Right cardiac atrium (tissue), 5 donors: Measurements from ENCODE around the gene ELOVL6. TPM values are rescaled to one million over a fixed set of nuclear protein-coding genes. Genes with fewer than 3 reads are reported as not detected.

Experiments
- ATAC-seq, 2 donors: fragments of 200-7000 bp; cut with Tn5 transposase; one replicate each; pipeline versions ENCODE4 v1.8.0 to v1.9.1; 2020; ENCODE audit warnings: moderate library complexity in 2 of 2, mild to moderate bottlenecking in 1 of 2
- DNase-seq, 3 donors: peaks; one replicate each; pipeline ENCODE4 v3.0.0-alpha.2; 2020
- H3K27ac ChIP-seq: one replicate; pipeline ENCODE4 v1.5.1; 2013; ENCODE audit warnings: mild to moderate bottlenecking, low read length, control low read depth, moderate library complexity
- H3K27me3 ChIP-seq: one replicate; pipeline ENCODE4 v1.6.1; 2013; ENCODE audit not compliant: control insufficient read depth, insufficient read depth
- H3K4me1 ChIP-seq: one replicate; pipeline ENCODE4 v1.6.1; 2013; ENCODE audit warnings: low read length; ENCODE audit not compliant: control insufficient read depth, insufficient read depth
- H3K4me3 ChIP-seq: one replicate; pipeline ENCODE4 v1.5.1; 2013; ENCODE audit warnings: low read length, control low read depth
- H3K9me3 ChIP-seq: one replicate; pipeline ENCODE4 v1.6.1; 2013; ENCODE audit warnings: low read length; ENCODE audit not compliant: control insufficient read depth
- WGBS: extraction: QIAGEN DNeasy Blood & Tissue Kit; methylation state at CpG from one replicate; pipeline ENCODE4 v1.1.7; 2013; 5-methylcytosine and 5-hydroxymethylcytosine counted together
- intact Hi-C, 4 donors: fragments of 100-400 bp; cut with DNase I; formaldehyde crosslinking; loops; one replicate each; pipeline versions ENCODE4 v1.11.0 to v1.14.0; 2022 to 2023
- polyA plus RNA-seq: library from polyadenylated mRNA; stranded (reverse); fragments of 200-250 nt; gene quantifications from one replicate; pipeline ENCODE4 v1.2.3, GENCODE V29; 2013
- total RNA-seq, 4 donors: library from RNA; stranded (reverse); fragmentation: NEBNext Ultra II Directional; extraction: Animal tissue kit (Norgen Biotek cat#: 25700); gene quantifications; one replicate each; pipeline ENCODE4 v1.2.1, GENCODE V29; 2021
- donor health status: healthy with polysubstance abuse.
- donor health status: DM: no; HTN: yes; CAD: no.
- donor health status: DM: no; HTN: no; CAD: no.
- donor health status: DM: no; HTN: yes; CAD: no; lungs with severe emphysema.
- donor health status: DM: yes; HTN: yes; CAD: no.

Gene ELOVL6
- total and polyA plus RNA-seq, 5 donors: 1.9 to 8.1 (median 3.4) TPM

DNA sequence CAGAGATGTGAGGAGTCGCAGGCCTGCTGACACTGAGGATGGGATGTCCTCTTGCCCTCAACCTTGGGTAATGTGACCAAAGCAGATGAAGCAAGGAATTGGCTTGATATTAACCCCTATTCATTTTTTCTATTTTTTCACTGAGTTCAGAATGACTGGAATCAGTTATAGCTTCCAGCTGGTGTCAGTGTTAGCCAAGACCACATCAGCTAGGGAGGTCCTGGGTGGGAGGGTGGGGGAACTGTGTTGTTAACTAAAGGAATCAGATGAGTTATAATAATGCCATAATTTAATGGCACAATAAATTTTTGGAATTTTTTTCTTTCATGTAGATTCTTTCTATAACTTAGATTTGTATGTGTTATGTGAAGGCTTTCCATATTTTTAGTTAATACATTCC lies 193.9 kb downstream of the ELOVL6 start:
- WGBS: 80% methylated on average over 1 of the region's 1 CpG
- intact Hi-C loops: loop anchor here in 2 of 4 donors (10.0 kb wide), 2 partner anchors 310 to 510 kb away; no protein-coding TSS in a partner anchor
- ATAC-seq: no peak
- no peaks in the 10 kb centered on the region for H3K27me3 ChIP-seq
- H3K4me3 ChIP-seq: no peak overlapping the region
- H3K4me1 ChIP-seq: no peaks in the 10 kb centered on the region
- no peak for DNase-seq
- H3K27ac ChIP-seq: no peak overlapping the region
- H3K9me3 ChIP-seq: no peaks in the 10 kb centered on the region

DNA sequence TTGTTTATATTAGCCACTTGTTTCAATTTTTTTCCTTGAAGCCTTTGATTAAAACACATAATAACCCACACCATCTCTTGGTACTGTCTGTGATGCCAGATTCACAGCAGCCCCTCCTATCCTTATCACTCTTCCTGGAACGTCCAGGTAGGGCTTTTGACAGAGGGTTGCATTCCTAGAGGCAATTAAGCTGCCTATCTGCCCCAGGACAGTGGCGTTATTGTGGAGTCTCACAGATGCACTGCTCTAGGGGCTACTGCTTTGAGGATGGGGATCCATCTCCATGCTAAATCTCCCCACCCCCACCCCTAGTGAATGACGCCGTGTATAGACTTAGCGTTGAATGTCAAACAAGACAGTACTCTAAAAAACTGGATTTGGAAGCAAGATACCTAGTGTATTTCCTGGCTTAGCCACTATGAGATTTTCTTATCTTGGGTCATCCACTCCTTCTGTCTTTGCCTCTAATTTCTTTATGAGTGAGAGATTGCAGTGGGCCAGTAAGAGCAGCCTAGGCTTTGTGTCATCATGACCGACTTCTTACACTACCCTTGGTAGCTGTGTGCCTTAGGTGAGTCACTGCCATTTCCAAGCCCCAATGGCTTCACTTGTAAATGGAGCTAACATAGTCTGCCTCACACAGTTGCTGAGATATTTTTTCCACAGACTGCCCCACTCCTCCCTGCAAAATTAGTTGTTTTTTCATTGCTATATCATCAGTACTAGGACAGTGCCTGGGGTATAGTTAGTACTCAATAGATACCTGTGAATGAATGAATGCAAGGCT lies 194.8 kb downstream of the ELOVL6 start:
- Histone ChIP-seq H3K27ac (no peak overlapping the region), H3K27me3 (no peaks in the 10 kb centered on the region), H3K4me1 (no peaks in the 10 kb centered on the region), H3K9me3 (no peaks in the 10 kb centered on the region), H3K4me3 (no peak overlapping the region)
- ATAC-seq (no peak), DNase-seq (no peak)
- WGBS: 67% methylated on average over 6 of the region's 6 CpGs
- intact Hi-C loops: loop anchor here in 3 of 4 donors (2.0 to 10.0 kb wide), 3 partner anchors 311 to 511 kb away; no protein-coding TSS in a partner anchor

DNA sequence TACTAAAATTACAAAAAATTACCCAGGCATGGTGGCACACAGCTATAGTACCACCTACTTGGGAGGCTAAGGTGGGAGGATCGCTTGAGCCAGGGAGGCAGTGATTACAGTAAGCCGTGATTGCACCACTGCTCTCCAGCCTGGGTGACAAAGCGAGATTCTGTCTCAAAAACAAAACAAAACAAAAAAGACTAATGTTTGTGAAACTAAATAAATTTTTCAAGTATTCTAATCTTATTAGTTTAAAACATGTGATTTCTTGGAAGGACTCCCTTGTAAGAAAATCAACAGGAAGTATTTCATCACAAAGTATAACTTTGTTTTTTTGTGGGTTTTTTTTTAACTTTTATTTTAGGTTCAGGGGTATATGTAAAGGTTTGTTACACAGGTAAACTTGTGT lies 196.1 kb downstream of the ELOVL6 start:
- no peaks in the 10 kb centered on the region for H3K4me1 ChIP-seq
- H3K4me3 ChIP-seq: no peak overlapping the region
- no peak for DNase-seq
- no peak for ATAC-seq
- H3K9me3 ChIP-seq: no peaks in the 10 kb centered on the region
- 72% methylated on average over 3 of the region's 3 CpGs for WGBS
- intact Hi-C loops: loop anchor here in 3 of 4 donors (2.0 to 10.0 kb wide), 3 partner anchors 312 to 512 kb away; no protein-coding TSS in a partner anchor
- no peaks in the 10 kb centered on the region for H3K27me3 ChIP-seq
- H3K27ac ChIP-seq: no peak overlapping the region

DNA sequence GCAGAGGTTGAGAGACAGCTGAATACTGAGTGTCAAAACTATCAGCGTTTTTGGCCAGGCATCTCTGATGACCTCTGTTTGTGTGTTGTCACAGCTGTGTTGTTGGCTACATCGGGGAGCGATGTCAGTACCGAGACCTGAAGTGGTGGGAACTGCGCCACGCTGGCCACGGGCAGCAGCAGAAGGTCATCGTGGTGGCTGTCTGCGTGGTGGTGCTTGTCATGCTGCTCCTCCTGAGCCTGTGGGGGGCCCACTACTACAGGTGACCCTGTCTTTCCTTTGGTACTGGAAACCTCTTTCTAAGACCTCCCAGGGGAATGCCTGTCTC lies 198.9 kb downstream of the ELOVL6 start:
- H3K27ac ChIP-seq: no peak overlapping the region
- H3K27me3 ChIP-seq: no peaks in the 10 kb centered on the region
- no peak for ATAC-seq
- H3K9me3 ChIP-seq: no peaks in the 10 kb centered on the region
- no peak overlapping the region for H3K4me3 ChIP-seq
- no peaks in the 10 kb centered on the region for H3K4me1 ChIP-seq
- WGBS: 73% methylated on average over 9 of the region's 9 CpGs
- intact Hi-C loops: loop anchor here in 2 of 4 donors (2.0 to 5.0 kb wide), 2 partner anchors 515 to 518 kb away; no protein-coding TSS in a partner anchor
- peak in 1 of 3 donors; percentile 43 for DNase-seq

- ATAC-seq: peak in 1 of 2 donors; percentile 69
- intact Hi-C loops: loop anchor here in 2 of 4 donors (2.0 to 5.0 kb wide), 2 partner anchors 516 to 518 kb away; no protein-coding TSS in a partner anchor
- WGBS: 43% methylated on average over 3 of the region's 3 CpGs
These were observed 199.4 kb downstream of the ELOVL6 start for GRCh38 chr4:109998867-109999584.

DNA sequence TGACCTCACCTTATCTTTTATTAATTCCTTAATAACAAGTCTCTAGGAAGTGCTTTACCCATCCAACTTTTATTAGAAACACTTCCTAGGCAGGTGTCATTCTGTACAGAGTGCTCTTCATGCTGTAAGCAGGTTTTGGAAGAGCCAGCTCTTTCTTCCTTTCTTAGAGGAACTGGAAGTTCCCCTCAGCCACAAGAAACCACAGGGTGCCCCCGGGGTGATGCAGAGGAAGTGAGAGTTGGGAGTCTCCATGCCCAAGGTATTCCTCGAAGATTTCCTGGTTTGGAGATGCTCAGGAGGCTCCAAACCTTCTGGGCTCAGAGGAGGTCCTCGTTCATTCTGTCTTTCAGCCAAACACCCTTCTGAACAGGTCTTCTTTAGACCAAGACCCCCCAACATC lies 201.9 kb downstream of the ELOVL6 start:
- 46% methylated on average over 3 of the region's 3 CpGs for WGBS
- intact Hi-C loops: loop anchor here in 1 of 4 donors (5.0 kb wide), 1 partner anchor 521 kb away; no protein-coding TSS in a partner anchor
- H3K4me1 ChIP-seq: no peaks in the 10 kb centered on the region
- H3K27ac ChIP-seq: no peak overlapping the region
- no peaks in the 10 kb centered on the region for H3K9me3 ChIP-seq
- no peaks in the 10 kb centered on the region for H3K27me3 ChIP-seq
- ATAC-seq (no peak), DNase-seq (no peak)
- no peak overlapping the region for H3K4me3 ChIP-seq

More at GRCh38 chr4:109998867-109999584, 199.4 kb downstream of the ELOVL6 start:
- no peaks in the 10 kb centered on the region for H3K9me3 ChIP-seq
- no peak for DNase-seq
- no peak overlapping the region for H3K27ac ChIP-seq
- H3K27me3 ChIP-seq: no peaks in the 10 kb centered on the region
- no peaks in the 10 kb centered on the region for H3K4me1 ChIP-seq
- H3K4me3 ChIP-seq: no peak overlapping the region
